Fibroblast of the aortic adventitia (primary cell): ENCODE measurements around the gene IQCE. TPM values are rescaled to one million over a fixed set of nuclear protein-coding genes. Genes with fewer than 3 reads are reported as not detected.

Experiments used
- DNase-seq: peaks from one replicate; pipeline ENCODE4 v3.0.0-alpha.2; 2010; ENCODE audit warnings: low read depth
- H3K4me3 ChIP-seq: 2 replicates; pipeline ENCODE4 v1.5.1; 2011; ENCODE audit warnings: low read depth, mild to moderate bottlenecking, control low read depth, low read length, moderate library complexity
- total RNA-seq: library from RNA; depleted of rRNA; stranded (reverse); fragments of >200 nt; gene quantifications from 2 replicates; pipeline ENCODE4 v1.2.3, GENCODE V29; 2012; ENCODE audit warnings: low replicate concordance
- TF ChIP-seq, protein P1 (sequence below): IDR thresholded peaks from 2 replicates; pipeline ENCODE4 v1.5.1; 2011; ENCODE audit warnings: mild to moderate bottlenecking, low read length, control low read depth, inconsistent platforms; ENCODE audit not compliant: insufficient read depth

IQCE gene
- total RNA-seq, 1 donor: 14.0 TPM

DNA sequence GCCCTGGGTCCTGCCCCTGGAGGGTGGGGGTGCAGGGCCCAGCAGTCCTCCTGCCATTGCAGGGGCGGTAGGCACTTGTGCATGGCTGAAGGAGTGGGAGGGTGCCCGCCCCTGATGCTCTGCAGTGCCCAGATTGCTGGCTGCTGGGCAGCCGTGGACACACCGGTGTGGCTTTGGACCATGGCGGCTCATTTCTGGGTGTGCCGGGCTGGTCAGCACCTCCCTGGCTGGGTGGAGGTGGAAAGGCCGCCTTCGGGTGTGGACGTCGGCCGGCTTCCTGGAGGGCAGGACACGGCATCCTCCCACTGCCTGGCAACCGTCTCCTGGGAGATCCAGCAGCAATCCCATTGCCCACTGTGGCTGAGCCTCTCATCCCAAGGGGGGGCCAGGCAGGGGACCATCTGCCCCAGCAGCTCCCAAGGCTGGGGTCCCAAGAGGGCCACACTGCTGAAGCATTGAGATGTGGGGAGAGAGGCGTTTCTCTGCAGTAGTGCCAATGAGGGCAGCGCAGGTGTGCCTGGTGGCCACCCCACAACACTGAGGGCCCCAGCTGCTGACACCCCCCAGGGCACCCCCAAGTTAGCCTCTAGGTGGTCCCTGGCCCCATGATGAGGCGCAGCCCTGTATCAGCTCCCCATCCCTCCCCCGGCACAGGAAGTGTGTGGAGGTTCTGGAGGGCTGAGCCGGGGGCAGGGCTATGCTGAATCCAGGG lies 85.9 kb downstream of the IQCE start:
- no peak overlapping the region for H3K4me3 ChIP-seq
- TF ChIP-seq, protein P1, sequence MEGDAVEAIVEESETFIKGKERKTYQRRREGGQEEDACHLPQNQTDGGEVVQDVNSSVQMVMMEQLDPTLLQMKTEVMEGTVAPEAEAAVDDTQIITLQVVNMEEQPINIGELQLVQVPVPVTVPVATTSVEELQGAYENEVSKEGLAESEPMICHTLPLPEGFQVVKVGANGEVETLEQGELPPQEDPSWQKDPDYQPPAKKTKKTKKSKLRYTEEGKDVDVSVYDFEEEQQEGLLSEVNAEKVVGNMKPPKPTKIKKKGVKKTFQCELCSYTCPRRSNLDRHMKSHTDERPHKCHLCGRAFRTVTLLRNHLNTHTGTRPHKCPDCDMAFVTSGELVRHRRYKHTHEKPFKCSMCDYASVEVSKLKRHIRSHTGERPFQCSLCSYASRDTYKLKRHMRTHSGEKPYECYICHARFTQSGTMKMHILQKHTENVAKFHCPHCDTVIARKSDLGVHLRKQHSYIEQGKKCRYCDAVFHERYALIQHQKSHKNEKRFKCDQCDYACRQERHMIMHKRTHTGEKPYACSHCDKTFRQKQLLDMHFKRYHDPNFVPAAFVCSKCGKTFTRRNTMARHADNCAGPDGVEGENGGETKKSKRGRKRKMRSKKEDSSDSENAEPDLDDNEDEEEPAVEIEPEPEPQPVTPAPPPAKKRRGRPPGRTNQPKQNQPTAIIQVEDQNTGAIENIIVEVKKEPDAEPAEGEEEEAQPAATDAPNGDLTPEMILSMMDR: no peak
- no peak for DNase-seq

DNA sequence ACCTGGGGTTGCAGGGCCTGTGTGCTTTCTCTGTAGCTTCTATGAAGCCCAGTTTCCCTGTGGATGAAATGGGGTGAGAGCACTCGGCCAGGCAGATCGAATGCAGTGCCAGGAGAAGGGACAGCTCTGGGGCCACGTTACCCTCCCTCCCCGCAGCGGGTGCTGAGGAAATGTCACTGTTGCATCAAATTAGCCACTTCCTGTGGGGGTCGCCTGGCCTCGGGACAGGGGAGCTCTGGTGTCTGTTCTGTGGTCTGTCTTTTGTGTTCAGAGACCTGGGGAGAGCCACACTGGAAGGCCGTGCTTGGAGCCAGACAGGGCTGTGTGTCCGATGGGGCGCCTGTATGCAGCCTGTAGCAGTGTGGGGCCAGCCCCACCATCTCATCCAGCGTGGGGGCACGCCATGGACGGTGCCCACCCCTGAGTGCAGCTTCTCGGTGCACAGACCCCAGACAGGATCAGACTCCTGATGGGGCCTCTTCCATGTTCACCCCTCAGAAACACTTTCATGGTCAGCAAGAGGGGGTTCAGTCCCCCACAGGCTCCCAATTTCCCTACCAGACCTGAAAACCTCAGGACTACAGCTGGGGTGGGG lies 86.6 kb downstream of the IQCE start:
- TF ChIP-seq, protein P1: no peak
- no peak for DNase-seq
- H3K4me3 ChIP-seq: no peak overlapping the region

DNA sequence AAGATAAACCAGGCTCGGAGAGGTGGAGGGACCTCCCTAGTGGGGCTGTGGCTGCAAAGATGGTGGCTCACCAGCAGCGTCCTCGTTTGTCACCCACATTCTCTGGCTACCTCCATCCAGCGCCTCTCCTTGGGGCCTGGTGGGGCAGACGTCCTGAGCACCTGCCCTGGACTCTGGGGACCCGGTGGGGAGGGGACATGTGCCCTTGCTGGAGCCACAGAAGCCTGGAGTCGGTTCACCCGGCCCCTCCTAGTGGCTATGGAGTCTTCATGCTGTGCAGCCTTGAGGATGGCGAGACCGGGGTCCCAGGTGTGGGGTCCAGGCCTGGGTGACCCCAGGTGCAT lies 87.5 kb downstream of the IQCE start:
- TF ChIP-seq, protein P1: no peak

DNA sequence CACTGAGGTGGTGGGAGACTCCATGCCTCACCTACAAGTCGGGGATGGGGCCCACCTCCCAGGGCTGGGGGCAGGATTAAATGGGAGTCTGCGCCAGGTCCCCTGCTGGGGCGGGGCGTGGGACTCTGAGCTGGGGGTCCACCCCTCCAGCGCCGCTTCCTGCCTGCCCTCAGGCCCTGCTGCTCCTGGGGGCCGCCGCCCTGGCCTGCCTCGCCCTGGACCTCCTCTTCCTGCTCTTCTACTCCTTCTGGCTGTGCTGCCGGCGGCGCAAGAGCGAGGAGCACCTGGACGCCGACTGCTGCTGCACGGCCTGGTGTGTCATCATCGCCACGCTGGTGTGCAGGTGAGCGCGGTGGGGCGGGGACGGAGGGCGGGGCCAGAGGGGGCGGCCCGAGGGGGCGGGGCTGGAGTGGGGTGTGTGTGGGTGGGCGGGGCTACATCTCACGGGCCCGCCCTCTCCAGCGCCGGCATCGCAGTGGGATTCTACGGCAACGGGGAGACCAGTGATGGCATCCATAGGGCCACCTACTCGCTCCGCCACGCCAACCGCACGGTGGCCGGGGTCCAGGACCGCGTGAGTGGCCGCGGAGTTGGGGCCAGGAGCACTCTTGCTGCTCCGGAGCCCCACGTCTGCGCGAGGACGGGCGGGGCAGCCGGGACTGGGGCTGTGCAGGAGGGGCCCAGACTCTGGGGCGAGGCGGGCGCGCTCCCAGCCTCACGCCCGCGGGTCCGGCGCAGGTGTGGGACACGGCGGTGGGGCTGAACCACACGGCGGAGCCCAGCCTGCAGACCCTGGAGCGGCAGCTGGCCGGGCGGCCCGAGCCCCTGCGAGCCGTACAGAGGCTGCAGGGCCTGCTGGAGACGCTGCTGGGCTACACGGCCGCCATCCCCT lies 88.1 kb downstream of the IQCE start:
- TF ChIP-seq, protein P1: no peak
- DNase-seq: no peak
- no peak overlapping the region for H3K4me3 ChIP-seq

More for the DNA sequence above, 87.5 kb downstream of the IQCE start:
- H3K4me3 ChIP-seq: no peak overlapping the region
- DNase-seq: no peak

DNA sequence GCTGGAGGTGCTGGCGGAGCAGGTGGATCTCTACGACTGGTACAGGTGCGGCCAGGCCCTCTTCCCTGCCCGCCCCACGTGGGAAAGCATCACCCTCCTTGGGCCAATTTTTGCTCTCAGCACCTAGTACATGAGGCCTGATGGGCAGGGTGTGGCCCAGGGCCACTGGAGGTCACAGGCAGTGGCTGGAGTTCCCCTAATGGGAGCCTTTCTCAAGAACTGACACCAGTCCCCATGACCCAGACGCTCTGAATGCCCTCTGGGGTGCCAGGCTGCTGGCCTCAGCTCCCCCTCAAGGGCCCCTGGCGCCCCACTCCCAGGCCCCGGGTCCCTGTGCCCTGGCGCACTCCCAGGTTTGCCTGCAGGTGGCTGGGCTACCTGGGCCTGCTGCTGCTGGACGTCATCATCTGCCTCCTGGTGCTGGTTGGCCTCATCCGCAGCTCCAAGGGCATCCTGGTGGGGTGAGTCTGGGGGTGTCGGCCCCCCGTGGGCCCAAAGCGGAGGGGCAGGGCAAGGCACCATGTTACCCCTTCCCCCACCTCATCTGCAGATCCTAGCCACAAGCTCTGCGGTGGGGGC lies 88.9 kb downstream of the IQCE start:
- no peak for DNase-seq
- TF ChIP-seq, protein P1: no peak
- no peak overlapping the region for H3K4me3 ChIP-seq

DNA sequence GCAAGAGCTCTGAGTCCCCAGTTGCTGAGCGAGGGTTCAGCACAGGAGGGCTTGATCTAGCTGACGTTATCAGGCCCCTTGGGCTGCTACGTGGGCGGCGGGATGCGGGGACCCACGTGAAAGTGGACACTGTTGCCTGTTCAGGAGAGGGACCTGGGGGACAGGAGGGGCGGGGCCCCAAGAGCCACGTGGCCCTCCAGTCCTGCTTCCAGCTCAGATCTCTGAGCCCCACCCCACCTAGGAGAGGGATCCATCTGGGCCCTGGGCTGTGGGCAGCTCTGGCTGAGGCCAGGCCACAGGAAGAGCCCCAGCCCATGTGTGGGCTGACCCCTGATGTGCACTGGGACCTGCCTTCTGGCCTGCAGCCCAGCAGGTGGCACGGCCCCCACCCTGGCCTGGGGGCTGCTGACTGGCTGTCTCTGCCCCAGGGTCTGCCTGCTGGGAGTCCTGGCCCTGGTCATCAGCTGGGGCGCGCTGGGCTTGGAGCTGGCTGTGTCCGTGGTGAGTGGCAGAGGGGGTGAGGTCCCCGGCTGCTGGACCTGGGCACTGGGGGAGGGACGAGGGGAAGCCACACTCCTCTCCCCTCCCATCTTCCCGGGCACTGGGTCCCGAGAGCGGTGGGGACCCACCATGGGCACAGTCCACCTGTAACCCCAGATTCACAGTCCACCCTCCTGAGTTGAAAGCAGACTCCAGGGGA lies 90.5 kb downstream of the IQCE start:
- H3K4me3 ChIP-seq: no peak overlapping the region
- TF ChIP-seq, protein P1: no peak
- DNase-seq: no peak
